BJ (cell line): ENCODE measurements around the gene CDC42BPB. TPM values are rescaled to one million over a fixed set of nuclear protein-coding genes. Genes with fewer than 3 reads are reported as not detected.

Source experiments
- CTCF ChIA-PET: fragments of 350-600 bp; formaldehyde crosslinking; extraction: SDS; loops from one replicate; lab custom pipeline; 2021; ENCODE audit warnings: antibody characterized with exemption, inconsistent platforms; lab: Yijun Ruan, JAX
- POLR2A ChIA-PET: fragments of 300-600 bp; sonication (Branson Sonifier 250); formaldehyde crosslinking; extraction: SDS; loops from one replicate; lab custom pipeline; 2021; ENCODE audit warnings: antibody characterized with exemption; lab: Charles Lee
- DNase-seq: peaks from one replicate; pipeline ENCODE4 v3.0.0-alpha.2; 2011; ENCODE audit warnings: low read depth
- H3K27me3 ChIP-seq: 2 replicates; pipeline ENCODE4 v1.6.0; 2011; ENCODE audit warnings: low read length; ENCODE audit not compliant: control insufficient read depth, insufficient read depth
- H3K36me3 ChIP-seq: 2 replicates; pipeline ENCODE4 v1.5.1; 2011; ENCODE audit warnings: low read length; ENCODE audit not compliant: control insufficient read depth, insufficient read depth
- H3K4me3 ChIP-seq: 2 replicates; pipeline ENCODE4 v1.5.1; 2011; ENCODE audit warnings: low read depth, mild to moderate bottlenecking, control low read depth, low read length
- CTCF ChIP-seq: IDR thresholded peaks from 2 replicates; pipeline ENCODE4 v1.5.1; 2011; ENCODE audit warnings: low read depth, mild to moderate bottlenecking, control low read depth, inconsistent platforms, low read length, moderate library complexity; ENCODE audit not compliant: insufficient read depth
- polyA plus RNA-seq: library from polyadenylated mRNA; depleted of rRNA; stranded (reverse); fragments of >200 nt; gene quantifications from 2 replicates; pipeline ENCODE4 v1.2.3, GENCODE V29; 2011

The CDC42BPB gene
- polyA plus RNA-seq, 1 experiment: 66.5 TPM

DNA sequence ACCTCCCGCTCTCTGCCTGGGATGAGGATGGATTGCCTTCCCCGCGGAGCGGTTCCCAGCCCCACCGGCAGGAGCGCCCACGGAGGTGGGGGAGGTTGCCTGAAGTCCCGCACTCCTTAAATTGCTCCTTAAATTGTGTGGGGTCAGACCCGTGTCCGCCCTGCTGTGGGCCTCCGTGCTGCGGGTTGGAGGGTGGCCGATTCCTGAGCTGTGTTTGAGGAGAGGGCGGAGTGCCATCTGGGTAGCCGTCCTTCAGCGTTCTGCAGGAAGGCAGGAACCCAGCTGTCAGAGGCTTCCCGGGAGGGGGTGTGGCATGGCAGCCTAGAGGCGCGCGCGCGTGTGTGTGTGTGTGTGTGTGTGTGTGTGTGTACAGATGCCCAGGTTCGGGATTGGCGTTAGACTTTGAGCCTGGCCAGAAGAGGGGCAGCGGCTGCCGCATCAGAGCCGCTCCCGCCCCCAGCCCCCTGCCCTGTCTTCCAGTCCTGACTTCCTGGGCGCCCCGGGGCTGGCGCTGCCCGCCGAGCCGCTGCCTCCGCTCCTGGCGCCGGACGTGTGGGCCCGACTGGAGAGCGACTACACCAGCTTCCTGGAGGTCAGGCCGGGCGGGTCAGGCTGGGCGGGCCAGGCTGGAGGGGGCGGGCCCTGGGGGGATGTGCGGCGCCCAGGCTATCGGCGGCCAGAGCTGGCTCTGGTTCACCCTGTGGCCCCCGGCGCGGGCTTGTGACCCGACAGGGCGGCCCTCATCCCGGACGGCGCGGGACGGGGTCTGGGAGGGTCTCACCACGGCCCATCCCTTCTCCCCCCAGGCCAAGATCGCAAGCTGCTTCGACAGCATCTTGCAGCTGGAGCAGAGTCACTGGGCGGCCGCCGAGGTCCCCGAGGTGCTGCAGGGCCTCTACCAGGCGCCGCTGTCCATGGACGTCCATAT, 46.4 kb upstream of the CDC42BPB start:
- H3K4me3 ChIP-seq: peak overlapping the region; percentile 16; the same call in 1 of the 2 replicates
- peaks cover 19% of the 10 kb centered on the region for H3K27me3 ChIP-seq
- CTCF ChIA-PET: interaction anchor here (0.5 to 9.9 kb wide), 31 partner anchors 8 to 287 kb away, joined by 3 to 315 read pairs (median 11); partner anchors contain the start of genes EXOC3L4, LBHD2 and TNFAIP2
- POLR2A ChIA-PET: no interaction called here
- no peaks in the 10 kb centered on the region for H3K36me3 ChIP-seq
- DNase-seq: no peak
- peak; percentile 50 for TF ChIP-seq CTCF

DNA sequence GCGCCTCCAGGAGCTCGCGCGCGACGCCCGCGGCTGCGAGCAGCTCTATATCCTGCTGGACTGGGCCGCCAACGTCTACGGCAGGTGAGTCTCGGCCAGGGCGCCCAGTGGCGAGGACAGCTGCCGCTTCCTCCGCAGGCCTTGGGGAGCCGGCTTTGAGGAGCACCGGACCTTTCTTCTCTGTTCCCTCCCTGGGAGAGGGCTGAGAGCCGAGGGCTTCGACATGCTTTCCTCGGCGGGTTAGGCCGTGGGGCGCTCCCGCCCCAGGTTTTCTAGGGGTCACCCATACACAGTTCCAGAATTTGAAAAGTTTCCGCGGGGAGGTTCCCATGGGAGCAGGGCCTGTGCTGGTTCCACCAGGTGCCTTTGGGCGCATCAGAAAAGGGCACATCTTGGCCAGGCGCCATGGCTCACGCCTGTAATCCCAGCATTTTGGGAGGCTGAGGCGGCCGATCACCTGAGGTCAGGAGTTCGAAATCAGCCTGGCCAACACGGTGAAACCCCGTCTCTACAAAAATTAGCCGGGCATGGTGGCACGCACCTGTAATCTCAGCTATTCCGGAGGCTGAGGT, 45.4 kb upstream of the CDC42BPB start:
- POLR2A ChIA-PET: no interaction called here

DNA sequence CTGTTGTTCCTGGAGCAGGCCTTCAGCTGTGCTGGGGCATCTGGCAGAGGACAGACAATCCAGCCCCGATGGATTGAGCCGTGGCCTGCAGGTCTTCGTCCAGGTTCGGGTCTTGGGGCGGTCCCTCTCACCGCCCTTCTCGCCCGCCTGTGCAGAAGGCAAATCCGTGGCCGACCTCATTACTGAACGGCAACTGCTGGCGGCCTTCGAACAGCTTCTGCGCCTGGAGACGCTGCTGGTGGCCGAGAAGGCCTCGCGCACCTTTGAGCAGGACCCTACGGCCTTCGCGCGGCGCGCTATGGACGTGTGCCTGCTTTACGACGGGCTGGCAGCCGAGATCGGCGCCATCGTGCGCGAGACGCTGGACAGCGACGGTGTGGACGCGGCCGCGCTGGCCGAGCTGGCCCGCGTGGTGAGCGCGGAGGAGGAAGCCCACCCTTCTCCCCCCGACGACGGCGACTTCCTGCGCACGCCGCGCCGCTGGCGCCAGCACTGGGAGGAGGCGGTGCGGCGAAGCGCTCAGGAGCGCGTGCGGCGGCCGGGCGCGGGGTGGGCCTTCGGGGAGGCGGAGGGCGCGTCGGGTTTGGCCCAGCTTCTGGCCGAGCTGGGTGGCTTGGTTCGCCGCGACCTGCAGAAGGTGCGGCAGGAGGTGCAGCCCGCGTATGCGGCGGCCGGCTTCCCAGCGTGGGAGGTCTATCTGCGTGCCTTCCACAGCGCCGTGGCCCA, 44.8 kb upstream of the CDC42BPB start:
- TF ChIP-seq CTCF: no peak
- no peak for DNase-seq
- H3K36me3 ChIP-seq: no peaks in the 10 kb centered on the region
- CTCF ChIA-PET: interaction anchor here (1.4 to 9.9 kb wide), 6 partner anchors 22 to 187 kb away, joined by 4 to 315 read pairs (median 36); no protein-coding TSS in a partner anchor
- peaks cover 23% of the 10 kb centered on the region for H3K27me3 ChIP-seq
- POLR2A ChIA-PET: no interaction called here
- no peak overlapping the region for H3K4me3 ChIP-seq

More for the DNA sequence above, 45.4 kb upstream of the CDC42BPB start:
- no peak overlapping the region for H3K4me3 ChIP-seq
- peaks cover 23% of the 10 kb centered on the region for H3K27me3 ChIP-seq
- no peaks in the 10 kb centered on the region for H3K36me3 ChIP-seq
- CTCF ChIA-PET: interaction anchor here (1.4 to 9.9 kb wide), 9 partner anchors 7 to 186 kb away, joined by 4 to 315 read pairs (median 48); partner anchors contain the start of gene EXOC3L4
- DNase-seq: no peak
- TF ChIP-seq CTCF: no peak

- POLR2A ChIA-PET: no interaction called here
- CTCF ChIA-PET: interaction anchor here (0.7 to 9.9 kb wide), 7 partner anchors 22 to 289 kb away, joined by 3 to 315 read pairs (median 22); no protein-coding TSS in a partner anchor
Measured at GRCh38 chr14:103101257-103101962, 44.1 kb upstream of the CDC42BPB start.

More at GRCh38 chr14:103101257-103101962, 44.1 kb upstream of the CDC42BPB start:
- peaks cover 27% of the 10 kb centered on the region for H3K27me3 ChIP-seq
- no peaks in the 10 kb centered on the region for H3K36me3 ChIP-seq
- DNase-seq: no peak
- no peak for TF ChIP-seq CTCF
- no peak overlapping the region for H3K4me3 ChIP-seq
